Testis (tissue), 2 donors: Measurements from ENCODE around the gene KLHL22.

Source experiments
- CTCF ChIP-seq, 3 experiments: fragments of 450-650 bp in 2 of 3; fragments of 200-600 bp in 1 of 3; sonication (generic) in 1 of 3; IDR thresholded peaks; one replicate each; pipeline ENCODE4 v1.5.1; 2016 to 2019; ENCODE audit warnings: antibody characterized with exemption in 3 of 3, mild to moderate bottlenecking in 2 of 3, moderate library complexity in 1 of 3
- POLR2A ChIP-seq: fragments of 450-650 bp; IDR thresholded peaks from one replicate; pipeline ENCODE4 v1.6.1; 2017; ENCODE audit warnings: antibody characterized with exemption, mild to moderate bottlenecking, moderate library complexity

- TF ChIP-seq CTCF (IDR thresholded peaks at IDR 0.05) (no peak), POLR2A (no peak)
Measured at GRCh38 chr22:20465759-20466077, 29.9 kb downstream of the KLHL22 start.
